SK-N-SH (cell line): ENCODE results near the gene SRPRA.

ENCODE experiments used
- EP300 ChIP-seq, 2 experiments: IDR thresholded peaks; 2 replicates each; pipeline versions ENCODE4 v1.4.0 to v1.6.1; 2012; ENCODE audit warnings: borderline replicate concordance in 1 of 2, low read depth in 1 of 2, low read length in 1 of 2
- EZH2phosphoT487 ChIP-seq: fragments of 200-600 bp; sonication (generic); IDR thresholded peaks from 2 replicates; pipeline ENCODE4 v1.6.1; 2017; ENCODE audit warnings: low read depth, mixed run types, mild to moderate bottlenecking, antibody characterized with exemption, moderate library complexity, borderline replicate concordance
- FOSL2 ChIP-seq: IDR thresholded peaks from 2 replicates; pipeline ENCODE4 v1.4.0; 2012; ENCODE audit warnings: low read depth, mild to moderate bottlenecking, moderate library complexity, borderline replicate concordance
- JUND ChIP-seq: IDR thresholded peaks from 2 replicates; pipeline ENCODE4 v1.4.0; 2012
- MXI1 ChIP-seq: IDR thresholded peaks from 2 replicates; pipeline ENCODE4 v1.6.1; 2012; ENCODE audit warnings: mild to moderate bottlenecking, low read depth, low read length, improper control_type of control experiment
- SIN3A ChIP-seq: IDR thresholded peaks from 2 replicates; pipeline ENCODE4 v1.6.1; 2012; ENCODE audit warnings: low read depth, mild to moderate bottlenecking, low read length, moderate library complexity, borderline replicate concordance
- SMC3 ChIP-seq: IDR thresholded peaks from 2 replicates; pipeline ENCODE4 v1.6.1; 2012; ENCODE audit warnings: low read depth, low read length, improper control_type of control experiment
- TAF1 ChIP-seq: IDR thresholded peaks from 2 replicates; pipeline ENCODE4 v1.6.1; 2012; ENCODE audit warnings: low read depth, mild to moderate bottlenecking, low read length, moderate library complexity, borderline replicate concordance
- YY1 ChIP-seq: IDR thresholded peaks from 2 replicates; pipeline ENCODE4 v1.4.0; 2012; ENCODE audit warnings: low read depth, mild to moderate bottlenecking
- TF ChIP-seq, protein P1 (sequence below): fragments of 200-600 bp; sonication (generic); IDR thresholded peaks from 2 replicates; pipeline ENCODE4 v1.6.1; 2017; ENCODE audit warnings: antibody characterized with exemption, mild to moderate bottlenecking, moderate library complexity

DNA sequence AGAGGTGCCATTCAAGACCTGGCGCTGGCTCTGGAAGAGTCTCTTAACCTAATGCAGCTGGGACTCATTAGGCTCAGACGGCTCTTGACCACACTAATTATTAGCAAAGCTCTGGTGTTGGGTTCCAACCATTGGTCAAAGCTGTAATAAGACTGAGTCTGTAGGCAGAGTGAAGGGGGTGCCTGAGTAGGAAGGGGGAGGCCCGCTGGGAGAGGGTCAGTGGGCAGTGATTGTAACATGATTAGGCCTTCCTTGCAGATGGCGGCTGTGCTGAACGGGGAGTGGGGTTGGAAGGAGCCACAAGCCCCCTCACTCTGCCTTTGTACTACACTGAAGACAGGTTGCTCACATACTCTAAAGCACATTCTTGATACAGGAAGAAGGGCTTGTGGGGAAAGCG lies 5.2 kb downstream of the SRPRA start:
- TF ChIP-seq JUND (no peak), YY1 (no peak), TAF1 (no peak), SIN3A (no peak), MXI1 (no peak), EP300 (IDR thresholded peaks at IDR 0.05; ENCODE audit: borderline replicate concordance in 1 of 2, low read depth in 1 of 2, low read length in 1 of 2) (no peak), SMC3 (no peak), EZH2phosphoT487 (no peak), FOSL2 (no peak)
- TF ChIP-seq, protein P1, sequence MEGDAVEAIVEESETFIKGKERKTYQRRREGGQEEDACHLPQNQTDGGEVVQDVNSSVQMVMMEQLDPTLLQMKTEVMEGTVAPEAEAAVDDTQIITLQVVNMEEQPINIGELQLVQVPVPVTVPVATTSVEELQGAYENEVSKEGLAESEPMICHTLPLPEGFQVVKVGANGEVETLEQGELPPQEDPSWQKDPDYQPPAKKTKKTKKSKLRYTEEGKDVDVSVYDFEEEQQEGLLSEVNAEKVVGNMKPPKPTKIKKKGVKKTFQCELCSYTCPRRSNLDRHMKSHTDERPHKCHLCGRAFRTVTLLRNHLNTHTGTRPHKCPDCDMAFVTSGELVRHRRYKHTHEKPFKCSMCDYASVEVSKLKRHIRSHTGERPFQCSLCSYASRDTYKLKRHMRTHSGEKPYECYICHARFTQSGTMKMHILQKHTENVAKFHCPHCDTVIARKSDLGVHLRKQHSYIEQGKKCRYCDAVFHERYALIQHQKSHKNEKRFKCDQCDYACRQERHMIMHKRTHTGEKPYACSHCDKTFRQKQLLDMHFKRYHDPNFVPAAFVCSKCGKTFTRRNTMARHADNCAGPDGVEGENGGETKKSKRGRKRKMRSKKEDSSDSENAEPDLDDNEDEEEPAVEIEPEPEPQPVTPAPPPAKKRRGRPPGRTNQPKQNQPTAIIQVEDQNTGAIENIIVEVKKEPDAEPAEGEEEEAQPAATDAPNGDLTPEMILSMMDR, result no peak
